ENCODE results near the gene TOMM40L.
"Not testable (repeated sequence)": the region's sequence is repeated elsewhere in the genome, so short reads cannot be mapped to it uniquely, and the experiment has no call there.

Gene TOMM40L

DNA sequence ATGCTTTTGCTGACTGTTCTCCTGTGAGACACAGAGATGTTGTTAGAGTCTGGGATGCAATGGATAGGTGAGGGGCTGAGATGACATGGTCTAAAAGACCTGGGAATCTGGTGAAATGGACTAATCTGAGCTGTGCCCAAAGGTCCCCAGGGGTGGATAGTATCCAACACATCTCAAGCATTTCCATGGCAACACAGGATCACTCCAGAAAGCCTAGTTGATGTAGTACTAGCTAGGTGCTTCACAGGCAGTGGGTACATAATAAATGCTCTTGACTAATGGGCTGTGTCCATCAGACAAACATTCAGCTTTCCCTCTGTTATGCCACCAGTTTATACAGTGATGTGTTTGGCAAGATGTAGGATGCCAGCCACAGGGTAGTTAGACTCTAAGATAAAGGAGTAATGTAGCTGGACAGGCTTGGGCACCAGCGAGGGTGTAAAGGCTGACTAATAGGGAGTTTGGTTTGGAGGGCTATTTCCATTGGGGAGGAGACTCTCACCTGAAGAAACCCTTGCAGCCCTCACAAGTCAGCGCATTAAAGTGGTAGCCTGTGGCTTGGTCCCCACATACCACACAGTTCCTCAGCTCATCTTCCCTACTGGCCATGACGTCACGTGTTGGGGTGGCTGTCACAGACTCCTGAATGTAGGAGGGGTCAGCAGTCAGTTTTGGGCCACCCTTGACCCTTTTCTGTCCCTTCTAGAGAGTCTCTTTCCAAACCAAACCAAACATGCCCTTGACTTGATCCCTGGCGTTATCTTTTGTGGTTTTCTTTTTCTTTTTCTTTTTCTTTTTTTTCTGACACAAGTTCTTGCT is 10.3 kb downstream of the TOMM40L start:
- TF ChIP-seq, protein P1, sequence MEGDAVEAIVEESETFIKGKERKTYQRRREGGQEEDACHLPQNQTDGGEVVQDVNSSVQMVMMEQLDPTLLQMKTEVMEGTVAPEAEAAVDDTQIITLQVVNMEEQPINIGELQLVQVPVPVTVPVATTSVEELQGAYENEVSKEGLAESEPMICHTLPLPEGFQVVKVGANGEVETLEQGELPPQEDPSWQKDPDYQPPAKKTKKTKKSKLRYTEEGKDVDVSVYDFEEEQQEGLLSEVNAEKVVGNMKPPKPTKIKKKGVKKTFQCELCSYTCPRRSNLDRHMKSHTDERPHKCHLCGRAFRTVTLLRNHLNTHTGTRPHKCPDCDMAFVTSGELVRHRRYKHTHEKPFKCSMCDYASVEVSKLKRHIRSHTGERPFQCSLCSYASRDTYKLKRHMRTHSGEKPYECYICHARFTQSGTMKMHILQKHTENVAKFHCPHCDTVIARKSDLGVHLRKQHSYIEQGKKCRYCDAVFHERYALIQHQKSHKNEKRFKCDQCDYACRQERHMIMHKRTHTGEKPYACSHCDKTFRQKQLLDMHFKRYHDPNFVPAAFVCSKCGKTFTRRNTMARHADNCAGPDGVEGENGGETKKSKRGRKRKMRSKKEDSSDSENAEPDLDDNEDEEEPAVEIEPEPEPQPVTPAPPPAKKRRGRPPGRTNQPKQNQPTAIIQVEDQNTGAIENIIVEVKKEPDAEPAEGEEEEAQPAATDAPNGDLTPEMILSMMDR (conservative IDR thresholded peaks at IDR 0.05) = no peak
- no peak overlapping the region for H3K27ac ChIP-seq

DNA sequence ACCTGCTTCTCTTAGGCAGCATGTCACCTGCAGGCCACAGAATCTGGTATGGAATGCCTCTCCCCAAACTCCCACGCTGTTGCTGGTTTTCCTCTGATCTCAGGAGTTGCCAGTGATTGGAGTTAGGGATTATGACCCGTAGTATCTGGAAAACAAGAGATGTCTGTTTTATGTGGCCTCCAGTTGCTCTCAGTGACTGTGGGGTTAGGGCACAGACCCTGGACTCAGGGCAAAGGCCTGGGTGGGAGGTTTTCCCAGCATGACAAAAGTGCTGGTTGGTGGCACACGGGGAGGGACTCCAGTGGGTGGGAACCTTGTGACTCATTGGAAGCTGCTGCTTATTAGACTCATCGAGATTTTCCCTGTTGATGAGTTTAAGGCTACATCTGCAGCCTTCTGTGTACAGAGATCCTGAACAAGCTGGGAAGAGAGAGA is 12.2 kb downstream of the TOMM40L start, which contains the start of gene NR1I3:
TSS of gene NR1I3 (minus strand) at position 165 of the 435 bp plus-strand sequence. CDS start 1,638 bp downstream, outside the sequence.
- TF ChIP-seq, protein P1 (conservative IDR thresholded peaks at IDR 0.05) = no peak
- H3K27ac ChIP-seq = no peak within 1 kb of the TSS

DNA sequence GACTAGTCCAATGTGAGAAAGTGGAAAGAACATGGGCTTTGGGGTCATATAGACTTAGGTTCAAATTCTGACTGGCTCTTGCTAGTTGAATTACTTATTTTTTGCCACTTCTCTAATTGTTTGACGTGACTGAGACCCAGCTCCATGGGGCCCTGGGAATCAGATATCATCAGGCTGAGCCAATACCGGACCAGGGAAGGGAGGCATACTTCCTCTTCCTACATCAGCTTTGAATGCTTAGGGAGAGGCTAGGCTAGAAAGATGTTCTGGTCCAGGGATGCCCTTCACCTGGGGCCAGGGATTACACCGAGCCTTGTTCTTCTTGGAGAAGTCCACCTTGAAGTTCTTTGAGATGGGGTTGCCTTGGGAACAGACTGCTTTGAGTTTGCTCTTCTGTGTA is 15.8 kb downstream of the TOMM40L start:
- TF ChIP-seq, protein P1 (conservative IDR thresholded peaks at IDR 0.05) = no peak

DNA sequence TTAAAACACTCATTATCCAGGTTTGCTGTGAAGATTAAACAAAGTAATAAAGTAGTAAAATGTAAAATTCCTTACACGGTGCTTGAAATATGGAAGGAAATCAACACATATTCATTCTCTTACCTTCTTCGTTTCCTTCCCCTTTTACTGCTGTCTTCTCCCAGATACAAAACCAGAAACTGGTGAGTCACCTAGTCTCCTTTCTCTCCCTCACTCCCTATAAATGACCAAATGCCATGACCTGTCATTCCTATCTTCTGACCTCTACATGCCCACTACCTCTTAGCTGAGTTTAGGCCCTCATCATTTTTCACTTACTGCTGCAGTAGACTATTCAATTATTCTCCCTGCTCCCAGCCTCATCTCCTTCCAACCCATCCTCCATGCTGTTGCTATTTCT is 16.5 kb downstream of the TOMM40L start:
- H3K27ac ChIP-seq = no peak overlapping the region
- TF ChIP-seq, protein P1 (conservative IDR thresholded peaks at IDR 0.05) = no peak

More for the DNA sequence above, 15.8 kb downstream of the TOMM40L start:
- no peak overlapping the region for H3K27ac ChIP-seq

DNA sequence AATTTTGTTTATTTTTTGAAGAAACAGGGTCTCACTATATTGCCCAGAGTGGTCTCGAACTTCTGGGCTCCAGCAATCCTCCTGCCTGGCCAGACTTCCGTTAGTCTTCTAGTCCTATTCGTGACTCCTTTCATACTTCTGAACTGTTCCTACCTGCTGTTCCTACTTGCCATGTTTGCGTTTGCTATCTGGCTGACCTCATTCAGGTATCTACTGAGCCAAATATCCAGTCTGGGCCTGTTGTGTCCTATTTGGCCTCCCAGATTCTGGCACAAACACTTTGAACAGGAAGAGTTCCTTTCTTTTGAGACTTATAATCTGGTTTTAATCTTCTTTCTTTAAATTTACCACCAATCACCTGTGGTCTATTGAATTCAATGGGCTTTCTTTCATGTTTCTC is 19.0 kb downstream of the TOMM40L start:
- TF ChIP-seq, protein P1 (conservative IDR thresholded peaks at IDR 0.05) = no peak
- H3K27ac ChIP-seq = no peak overlapping the region

DNA sequence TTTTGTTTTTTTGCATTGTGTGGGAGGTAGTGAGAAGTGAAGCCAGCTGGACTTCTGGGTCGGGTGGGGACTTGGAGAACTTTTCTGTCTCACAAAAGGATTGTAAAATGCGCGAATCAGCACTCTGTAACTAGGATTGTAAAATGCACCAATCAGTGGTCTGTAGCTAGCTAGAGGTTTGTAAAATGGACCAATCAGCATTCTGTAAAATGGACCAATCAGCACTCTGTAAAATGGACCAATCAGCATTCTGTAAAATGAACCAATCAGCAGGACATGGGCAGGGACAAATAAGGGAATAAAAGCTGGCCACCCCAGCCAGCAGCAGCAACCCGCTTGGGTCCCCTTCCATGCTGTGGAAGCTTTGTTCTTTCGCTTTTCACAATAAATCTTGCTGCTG is 24.2 kb downstream of the TOMM40L start:
- H3K27ac ChIP-seq = not testable (repeated sequence)

DNA sequence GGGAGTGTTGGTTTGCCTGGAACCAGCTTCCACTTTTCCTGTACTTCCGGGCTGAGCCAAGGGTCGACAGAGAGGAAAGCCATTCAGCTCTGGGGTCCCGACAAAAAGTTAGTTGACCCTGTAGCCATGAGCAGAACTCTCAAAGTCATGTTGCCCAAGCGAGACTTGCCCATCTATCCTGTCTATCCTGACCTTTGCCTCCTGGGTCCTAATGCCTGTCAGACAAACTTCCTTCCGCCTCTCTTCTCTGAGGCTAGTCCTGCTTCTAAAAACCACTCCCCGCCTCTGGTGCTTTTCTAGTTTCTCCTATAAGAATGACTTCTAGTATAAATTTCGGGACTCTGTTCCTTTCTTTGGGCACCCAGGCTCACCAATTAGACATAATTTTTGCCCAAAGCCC is 25.0 kb downstream of the TOMM40L start:
- no peak overlapping the region for H3K27ac ChIP-seq
- TF ChIP-seq, protein P1 (conservative IDR thresholded peaks at IDR 0.05) = no peak

DNA sequence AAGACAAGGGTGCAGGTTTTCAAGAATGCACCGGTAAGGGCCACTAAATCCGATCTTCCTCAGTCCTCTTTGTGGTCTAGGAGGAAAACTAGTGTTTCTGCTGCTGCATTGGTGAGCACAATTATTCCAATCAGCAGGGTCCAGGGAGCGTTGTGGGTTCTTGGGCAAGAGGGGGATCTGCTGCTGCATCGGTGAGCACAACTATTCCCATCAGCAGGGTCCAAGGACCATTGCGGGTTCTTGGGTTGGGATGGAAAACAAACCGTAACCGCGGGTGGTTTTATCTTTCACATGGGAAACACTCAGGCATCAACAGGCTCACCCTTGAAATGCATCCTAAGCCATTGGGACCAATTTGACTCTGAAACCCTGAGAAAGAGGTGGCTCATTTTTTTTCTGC is 25.7 kb downstream of the TOMM40L start:
- no peak overlapping the region for H3K27ac ChIP-seq
- TF ChIP-seq, protein P1 (conservative IDR thresholded peaks at IDR 0.05) = no peak

DNA sequence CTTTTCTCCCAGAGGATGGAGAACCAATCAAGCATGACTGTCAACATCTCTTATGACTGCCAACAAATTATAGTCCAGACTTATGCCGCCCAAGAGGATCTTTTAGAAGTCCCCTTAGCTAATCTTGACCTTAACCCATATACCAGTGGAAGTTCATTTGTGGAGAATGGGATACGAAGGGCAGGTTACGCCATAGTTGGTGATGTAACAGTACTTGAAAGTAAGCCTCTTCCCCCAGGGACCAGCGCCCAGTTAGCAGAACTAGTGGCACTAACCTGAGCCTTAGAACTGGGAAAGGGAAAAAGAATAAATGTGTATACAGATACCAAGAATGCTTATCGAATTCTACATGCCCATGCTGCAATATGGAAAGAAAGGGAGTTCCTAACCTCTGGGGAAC is 29.4 kb downstream of the TOMM40L start:
- H3K27ac ChIP-seq = not testable (repeated sequence)

DNA sequence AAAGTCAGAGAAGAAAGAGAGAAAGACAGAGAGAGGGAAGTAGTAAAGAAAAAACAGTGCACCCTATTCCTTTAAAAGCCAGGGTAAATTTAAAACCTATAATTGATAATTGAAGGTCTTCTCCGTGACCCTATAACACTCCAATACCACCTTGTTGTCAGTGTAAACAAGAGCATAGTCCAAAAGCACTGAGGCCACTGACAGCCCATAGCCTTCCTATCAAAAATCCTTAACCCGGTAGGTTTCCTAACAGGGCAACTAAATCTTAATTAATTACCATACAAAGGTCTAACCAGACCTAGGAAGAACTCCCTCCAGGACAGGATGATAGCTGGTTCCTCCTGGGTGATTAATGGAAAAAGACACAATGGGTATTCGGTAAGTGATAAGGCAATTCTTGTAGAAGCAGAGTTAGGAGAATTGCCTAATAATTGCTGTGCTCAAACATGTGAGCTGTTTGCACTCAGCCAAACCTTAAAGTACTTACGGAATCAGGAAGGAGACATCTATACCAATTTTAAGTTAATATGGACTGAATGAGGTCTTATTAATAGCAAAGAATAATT is 30.2 kb downstream of the TOMM40L start:
- H3K27ac ChIP-seq = not testable (repeated sequence)

DNA sequence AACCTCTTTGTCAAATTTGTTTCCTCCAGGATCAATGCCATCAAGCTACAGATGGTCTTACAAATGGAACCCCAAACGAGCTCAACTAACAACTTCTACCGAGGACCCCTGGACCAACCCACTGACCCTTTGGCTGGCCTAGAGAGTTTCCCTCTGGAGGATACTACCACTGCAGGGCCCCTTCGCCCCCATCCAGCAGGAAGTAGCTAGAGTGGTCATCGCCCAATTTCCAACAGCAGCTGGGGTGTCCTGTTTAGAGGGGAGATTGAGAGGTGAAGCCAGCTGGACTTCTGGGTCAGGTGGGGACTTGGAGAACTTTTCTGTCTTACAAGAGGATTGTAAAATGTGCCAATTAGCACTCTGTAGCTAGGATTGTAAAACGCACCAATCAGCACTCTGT is 31.2 kb downstream of the TOMM40L start:
- not testable (repeated sequence) for H3K27ac ChIP-seq
